ENCODE measurements around the gene KCNJ3. TPM values are rescaled to one million over a fixed set of nuclear protein-coding genes. Genes with fewer than 3 reads are reported as not detected.

The KCNJ3 gene, protein sequence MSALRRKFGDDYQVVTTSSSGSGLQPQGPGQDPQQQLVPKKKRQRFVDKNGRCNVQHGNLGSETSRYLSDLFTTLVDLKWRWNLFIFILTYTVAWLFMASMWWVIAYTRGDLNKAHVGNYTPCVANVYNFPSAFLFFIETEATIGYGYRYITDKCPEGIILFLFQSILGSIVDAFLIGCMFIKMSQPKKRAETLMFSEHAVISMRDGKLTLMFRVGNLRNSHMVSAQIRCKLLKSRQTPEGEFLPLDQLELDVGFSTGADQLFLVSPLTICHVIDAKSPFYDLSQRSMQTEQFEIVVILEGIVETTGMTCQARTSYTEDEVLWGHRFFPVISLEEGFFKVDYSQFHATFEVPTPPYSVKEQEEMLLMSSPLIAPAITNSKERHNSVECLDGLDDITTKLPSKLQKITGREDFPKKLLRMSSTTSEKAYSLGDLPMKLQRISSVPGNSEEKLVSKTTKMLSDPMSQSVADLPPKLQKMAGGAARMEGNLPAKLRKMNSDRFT
- total RNA-seq (2014; rRNA removed; shearing (Covaris generic)), result not detected in 2 replicates
- polyA plus RNA-seq (2015; cell fraction: cytosol; rRNA removed), result 0.06 TPM in 1 of 2 replicates, not detected in the other
- 0.06 TPM in 1 of 2 replicates, not detected in the other for polyA plus RNA-seq (2015; cell fraction: nucleus; rRNA removed)

DNA sequence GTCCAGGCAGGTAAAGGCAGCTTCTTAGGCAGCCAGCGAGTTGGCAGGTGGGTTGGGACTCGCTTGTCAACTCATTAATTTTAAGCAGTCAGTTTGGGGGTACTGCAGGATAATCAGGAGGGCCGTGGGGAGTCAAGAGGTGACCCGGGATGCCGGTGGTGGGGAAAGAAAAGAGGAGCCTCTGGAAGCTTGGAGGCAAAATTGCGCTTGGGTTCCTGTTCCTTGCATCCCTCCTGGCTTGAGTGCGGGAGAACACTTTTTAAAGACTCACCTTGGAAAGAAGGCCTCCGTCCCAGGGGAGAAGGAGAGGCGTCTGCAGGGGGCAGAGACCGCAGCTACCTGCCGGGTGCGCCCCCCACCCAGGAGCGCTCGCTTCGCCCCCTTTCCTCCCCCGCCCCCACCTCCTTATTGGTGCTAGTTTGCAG is at the start of gene KCNJ3:
KCNJ3 (plus strand) TSS at position 400 of the 425 bp plus-strand sequence. CDS start 81 bp downstream, outside the sequence.
- no peak for DNase-seq (ENCODE audit: low read depth, low spot score)
- in situ Hi-C loops (cut with HindIII; ENCODE audit: low pct_unique_long_range_greater_than_20kb, low sequenced_read_pairs), result no loop called here

DNA sequence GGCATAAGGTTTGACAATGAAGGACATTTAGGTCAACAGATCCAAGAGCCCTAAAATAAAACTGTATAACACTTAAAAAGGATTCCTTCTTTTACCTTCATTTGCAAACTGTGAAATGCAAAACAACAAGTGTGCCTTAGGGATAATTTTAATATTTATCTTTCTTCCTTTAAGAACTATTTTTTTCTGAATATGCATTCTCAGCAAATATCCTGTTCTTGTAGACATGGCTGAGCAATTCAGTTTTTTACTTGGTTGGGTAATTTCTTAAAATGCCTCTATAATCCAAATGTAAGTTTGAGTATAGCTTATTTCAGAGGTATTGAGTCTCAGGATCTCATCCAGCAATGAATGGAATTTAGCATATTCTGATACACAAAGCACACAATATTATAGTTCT is 43.0 kb upstream of the KCNJ3 start:
- in situ Hi-C loops (cut with HindIII; ENCODE audit: low pct_unique_long_range_greater_than_20kb, low sequenced_read_pairs), result no loop called here
- DNase-seq (ENCODE audit: low read depth, low spot score), result no peak

DNA sequence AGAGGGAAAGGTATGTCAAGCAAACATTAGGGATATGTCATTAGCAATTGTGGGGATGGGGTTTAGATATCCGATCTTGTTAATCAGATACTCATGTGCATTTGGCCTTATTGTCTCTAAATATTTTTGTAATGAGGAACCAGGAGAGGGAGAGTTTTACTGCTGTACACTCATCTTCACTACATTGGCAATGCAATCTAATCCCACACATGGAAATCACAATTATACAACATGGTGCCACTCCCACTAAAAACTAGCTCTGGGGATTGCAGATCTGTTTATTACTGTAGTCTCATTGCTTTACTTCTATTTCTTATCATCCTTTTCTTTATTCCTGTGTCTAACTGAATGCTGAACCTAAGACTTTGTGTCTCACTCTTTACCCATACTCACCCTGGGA is 39.6 kb upstream of the KCNJ3 start:
- in situ Hi-C loops (cut with HindIII; ENCODE audit: low pct_unique_long_range_greater_than_20kb, low sequenced_read_pairs), result no loop called here
- DNase-seq (ENCODE audit: low read depth, low spot score), result no peak

DNA sequence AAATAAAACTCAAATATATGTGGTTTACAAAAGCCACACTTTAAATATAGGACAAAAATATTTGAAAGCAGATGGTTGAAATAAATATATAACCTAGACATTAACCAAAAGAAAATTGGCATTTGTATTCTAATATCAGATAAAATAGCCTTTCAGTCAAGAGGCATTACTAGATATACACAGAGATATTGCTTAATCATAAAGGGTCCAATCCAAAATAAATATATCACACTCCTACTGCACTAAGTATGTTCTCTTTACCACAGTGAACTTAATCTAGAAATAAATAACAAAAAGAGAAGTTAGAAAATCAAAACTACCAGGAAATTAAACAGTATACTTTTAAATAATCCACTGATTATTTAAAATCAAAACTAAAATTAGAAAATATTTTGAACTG is 34.2 kb upstream of the KCNJ3 start:
- no peak for DNase-seq (ENCODE audit: low read depth, low spot score)
- in situ Hi-C loops (cut with HindIII; ENCODE audit: low pct_unique_long_range_greater_than_20kb, low sequenced_read_pairs), result no loop called here

DNA sequence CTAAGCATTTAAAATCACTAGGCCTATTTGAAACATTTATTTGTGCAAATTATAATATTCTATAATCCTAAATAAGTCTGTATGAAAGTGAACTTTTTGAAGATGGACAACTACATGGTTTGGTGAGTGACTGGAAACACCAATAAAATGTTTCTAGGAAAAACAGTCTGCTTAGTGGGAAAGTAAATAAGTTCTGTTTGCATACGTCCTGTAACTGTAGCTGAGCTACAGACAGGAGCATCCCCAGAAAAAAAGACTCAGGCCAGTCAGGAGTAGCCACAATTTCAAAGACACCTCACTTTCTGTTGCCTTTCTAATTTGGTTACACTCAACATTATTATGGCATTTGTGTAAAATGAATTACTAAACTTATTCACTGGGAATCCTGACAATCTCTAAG is 28.4 kb upstream of the KCNJ3 start:
- no peak for DNase-seq (ENCODE audit: low read depth, low spot score)
- in situ Hi-C loops (cut with HindIII; ENCODE audit: low pct_unique_long_range_greater_than_20kb, low sequenced_read_pairs), result no loop called here

DNA sequence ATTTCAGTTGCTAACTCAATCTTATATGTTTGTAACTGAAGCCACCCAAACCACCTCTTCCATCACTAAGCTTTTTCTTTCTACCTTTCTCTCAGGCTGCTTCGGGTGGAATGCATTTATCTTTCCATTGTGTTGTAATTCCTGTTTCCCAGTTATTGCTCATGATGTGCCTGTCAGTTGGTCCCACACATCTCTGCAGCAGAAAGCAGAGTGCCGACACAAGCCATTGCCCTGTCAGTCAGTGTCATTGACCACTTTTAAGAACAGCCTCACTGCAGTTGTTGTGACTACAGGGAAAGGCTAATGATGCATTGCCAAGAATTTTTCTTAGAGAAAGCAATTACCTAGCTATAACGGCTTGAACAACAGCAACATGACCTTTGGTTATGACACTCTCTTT is 24.8 kb upstream of the KCNJ3 start:
- no peak for DNase-seq (ENCODE audit: low read depth, low spot score)
- in situ Hi-C loops (cut with HindIII; ENCODE audit: low pct_unique_long_range_greater_than_20kb, low sequenced_read_pairs), result no loop called here

DNA sequence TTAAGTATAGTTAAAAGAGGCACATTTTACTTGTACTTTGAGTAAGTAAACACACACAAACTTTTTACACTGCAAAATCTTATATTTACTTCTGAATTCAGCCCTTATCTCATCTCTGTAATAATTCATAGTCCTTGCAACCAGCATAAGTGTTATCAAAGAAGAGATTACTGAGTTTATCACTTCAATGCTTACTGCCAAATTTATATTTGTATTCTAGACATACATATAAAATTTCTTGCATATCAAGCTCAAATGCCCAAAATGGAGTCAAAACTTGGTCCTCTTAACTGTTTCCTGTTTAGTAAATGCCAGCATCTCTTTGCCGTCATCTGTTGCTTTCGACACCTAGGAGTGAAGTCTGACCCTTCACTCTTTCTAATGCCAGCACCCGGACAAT is 21.1 kb upstream of the KCNJ3 start:
- DNase-seq (ENCODE audit: low read depth, low spot score), result no peak

DNA sequence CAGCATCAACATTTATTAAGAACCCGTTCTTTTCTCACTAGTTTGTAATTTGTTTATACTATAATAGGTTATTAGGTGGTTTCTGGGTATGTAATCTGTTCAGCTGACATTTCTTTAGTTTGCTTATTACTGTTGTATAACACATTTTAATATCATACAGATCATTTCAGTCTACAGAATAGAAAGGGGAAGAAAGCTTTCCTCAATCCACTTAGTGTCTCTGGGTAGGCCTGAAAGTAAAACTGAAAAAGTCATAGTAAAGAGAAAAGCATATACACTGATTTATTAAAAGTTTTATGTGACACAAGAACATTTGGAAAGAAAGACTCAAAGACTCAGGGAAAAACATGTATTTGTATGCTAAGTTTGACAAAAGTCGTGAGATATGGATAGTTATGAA is 16.8 kb upstream of the KCNJ3 start:
- in situ Hi-C loops (cut with HindIII; ENCODE audit: low pct_unique_long_range_greater_than_20kb, low sequenced_read_pairs), result no loop called here

More for the DNA sequence above, 21.1 kb upstream of the KCNJ3 start:
- in situ Hi-C loops (cut with HindIII; ENCODE audit: low pct_unique_long_range_greater_than_20kb, low sequenced_read_pairs), result no loop called here

DNA sequence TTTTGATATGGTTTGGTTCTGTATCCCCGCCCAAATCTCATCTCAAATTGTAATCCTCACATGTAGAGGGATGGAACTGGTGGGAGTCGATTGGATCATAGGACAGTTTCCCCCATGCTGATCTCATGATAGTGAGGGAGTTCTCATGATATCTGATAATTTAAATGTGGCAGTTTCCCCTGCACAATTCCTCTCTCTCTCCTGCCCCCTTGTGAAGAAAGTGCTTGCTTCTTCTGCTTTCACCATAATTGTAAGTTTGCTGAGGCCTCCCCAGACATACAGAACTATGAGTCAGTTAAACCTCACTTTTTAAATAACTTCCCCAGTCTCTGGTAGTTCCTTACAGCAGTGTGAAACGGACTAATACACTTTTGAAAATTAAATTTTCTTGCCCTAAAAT is 12.3 kb upstream of the KCNJ3 start:
- peak; percentile 33 for DNase-seq (ENCODE audit: low read depth, low spot score)

More for the DNA sequence above, 16.8 kb upstream of the KCNJ3 start:
- DNase-seq (ENCODE audit: low read depth, low spot score), result no peak

DNA sequence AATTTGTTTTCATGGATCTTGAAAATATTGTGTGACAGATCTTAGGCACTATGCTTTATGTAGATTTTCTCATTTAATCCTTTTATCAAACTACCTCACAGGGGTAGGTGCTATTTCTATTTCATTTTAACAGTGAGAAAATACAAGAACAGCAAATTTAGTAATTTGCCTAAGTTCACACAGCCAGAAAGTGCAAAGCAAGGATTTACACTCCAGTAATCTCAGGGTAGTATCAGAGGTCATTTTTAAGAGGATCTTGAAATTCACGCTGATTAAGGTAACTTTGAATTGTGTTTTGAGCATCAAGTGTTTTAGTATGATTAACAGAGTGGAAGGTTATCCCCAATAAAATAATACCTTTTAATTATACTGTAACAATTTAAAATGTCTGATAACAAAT is 10.1 kb upstream of the KCNJ3 start:
- in situ Hi-C loops (cut with HindIII; ENCODE audit: low pct_unique_long_range_greater_than_20kb, low sequenced_read_pairs), result no loop called here
- DNase-seq (ENCODE audit: low read depth, low spot score), result no peak

More for the DNA sequence above, 12.3 kb upstream of the KCNJ3 start:
- in situ Hi-C loops (cut with HindIII; ENCODE audit: low pct_unique_long_range_greater_than_20kb, low sequenced_read_pairs), result no loop called here

DNA sequence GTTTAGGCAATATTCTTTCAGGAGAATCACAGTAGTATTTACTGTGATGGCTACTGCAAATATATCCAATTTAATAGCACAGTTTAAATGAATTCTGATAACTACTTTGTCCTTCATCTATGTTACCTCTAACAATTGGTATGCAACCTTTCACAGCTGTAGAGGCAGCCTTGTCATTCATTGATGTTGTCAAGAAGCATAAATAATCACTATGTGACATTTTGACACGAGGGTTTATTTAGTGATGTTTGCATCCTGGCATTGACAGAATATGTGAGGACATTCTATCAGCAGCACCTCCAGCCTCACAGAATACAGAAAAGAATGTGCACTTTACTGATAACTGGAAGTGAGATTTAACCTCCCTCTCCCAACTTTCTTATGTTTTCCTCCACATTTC is 9.3 kb upstream of the KCNJ3 start:
- DNase-seq (ENCODE audit: low read depth, low spot score), result no peak
- in situ Hi-C loops (cut with HindIII; ENCODE audit: low pct_unique_long_range_greater_than_20kb, low sequenced_read_pairs), result no loop called here

DNA sequence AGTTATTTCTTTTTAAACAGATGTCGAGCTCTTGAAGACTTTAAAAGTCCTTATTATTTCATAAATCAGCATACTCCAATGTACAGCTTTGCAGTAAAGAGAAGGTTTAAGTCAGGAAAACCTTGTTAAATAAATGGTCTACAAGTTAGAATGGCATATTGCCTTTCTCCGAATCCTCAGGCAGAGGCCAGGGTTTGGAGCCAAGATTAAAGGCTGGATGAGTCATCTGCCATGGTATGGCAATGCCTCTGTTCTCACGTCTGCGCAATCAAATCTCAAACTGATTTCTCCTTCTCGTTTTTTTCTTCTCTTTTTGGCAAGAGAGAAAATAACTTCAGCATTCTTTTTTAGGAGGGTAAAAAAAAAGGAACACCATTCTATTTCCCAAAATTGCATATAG is 5.6 kb upstream of the KCNJ3 start:
- no peak for DNase-seq (ENCODE audit: low read depth, low spot score)
- in situ Hi-C loops (cut with HindIII; ENCODE audit: low pct_unique_long_range_greater_than_20kb, low sequenced_read_pairs), result no loop called here

DNA sequence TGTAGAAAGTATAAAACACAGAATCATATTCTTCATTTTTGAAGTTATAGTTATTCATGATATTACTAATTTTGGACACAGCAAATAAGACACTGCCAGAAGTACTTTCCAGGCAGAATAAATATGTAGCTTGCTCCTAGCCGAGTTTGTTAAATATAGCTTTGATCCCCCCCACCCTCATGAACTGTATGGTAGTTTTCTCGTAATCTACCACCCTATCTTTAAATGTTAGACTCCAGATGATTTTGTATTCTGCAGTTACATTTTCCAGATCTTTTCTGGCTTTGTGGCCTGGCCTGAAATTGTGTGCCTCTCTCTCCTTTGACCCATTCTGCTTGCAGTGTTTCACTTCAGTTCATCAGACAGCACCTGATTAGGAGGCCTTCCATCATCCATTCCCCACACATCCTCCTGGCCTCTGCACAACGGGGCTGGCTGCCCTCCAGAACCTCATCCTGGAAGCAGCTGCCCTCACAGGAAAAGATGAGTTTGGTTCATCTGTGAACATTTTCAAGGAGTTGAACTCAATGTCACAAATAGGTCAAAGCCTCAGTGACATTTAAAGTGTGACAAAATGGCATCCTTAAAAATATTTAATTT is 4.7 kb upstream of the KCNJ3 start:
- in situ Hi-C loops (cut with HindIII; ENCODE audit: low pct_unique_long_range_greater_than_20kb, low sequenced_read_pairs), result no loop called here
- DNase-seq (ENCODE audit: low read depth, low spot score), result no peak

DNA sequence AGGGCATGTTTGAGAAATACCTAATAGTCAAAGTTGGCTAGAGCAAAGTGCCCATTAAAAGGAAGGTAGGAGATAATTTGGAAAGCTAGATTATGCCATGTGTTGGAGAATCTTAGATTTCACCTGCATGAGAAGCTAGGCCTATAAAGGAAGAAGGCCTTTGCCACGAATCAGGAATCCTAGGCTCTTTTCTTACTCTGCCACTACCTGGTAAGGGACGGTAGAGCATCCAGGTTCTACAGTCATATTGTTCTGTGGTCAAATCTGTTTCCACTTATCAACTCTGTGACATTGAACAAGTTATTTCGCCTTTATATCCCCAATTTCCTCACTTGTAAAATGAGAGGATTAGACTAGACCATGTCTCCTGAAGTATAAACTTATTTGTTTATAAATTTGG is 3.6 kb upstream of the KCNJ3 start:
- DNase-seq (ENCODE audit: low read depth, low spot score), result no peak
- in situ Hi-C loops (cut with HindIII; ENCODE audit: low pct_unique_long_range_greater_than_20kb, low sequenced_read_pairs), result no loop called here

DNA sequence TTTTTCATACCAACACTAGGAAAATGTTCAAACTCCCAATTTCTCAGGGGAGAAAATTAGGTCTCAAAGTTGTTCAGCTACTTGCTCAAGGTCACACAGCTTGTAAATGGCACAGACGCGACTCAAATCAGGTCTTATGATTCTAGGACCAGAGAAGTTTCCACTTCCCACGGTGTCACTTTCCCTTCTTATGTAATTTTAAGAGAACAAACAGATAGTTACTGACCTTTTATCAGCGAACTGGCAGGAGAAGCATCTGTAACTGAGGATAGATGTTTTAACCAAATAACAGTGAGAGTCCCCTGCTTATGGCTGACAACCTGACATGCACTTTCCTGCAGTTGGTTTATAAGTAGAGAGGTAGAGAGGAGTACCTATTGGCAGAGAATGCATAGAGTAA is 2.1 kb upstream of the KCNJ3 start:
- no peak for DNase-seq (ENCODE audit: low read depth, low spot score)
- in situ Hi-C loops (cut with HindIII; ENCODE audit: low pct_unique_long_range_greater_than_20kb, low sequenced_read_pairs), result no loop called here

DNA sequence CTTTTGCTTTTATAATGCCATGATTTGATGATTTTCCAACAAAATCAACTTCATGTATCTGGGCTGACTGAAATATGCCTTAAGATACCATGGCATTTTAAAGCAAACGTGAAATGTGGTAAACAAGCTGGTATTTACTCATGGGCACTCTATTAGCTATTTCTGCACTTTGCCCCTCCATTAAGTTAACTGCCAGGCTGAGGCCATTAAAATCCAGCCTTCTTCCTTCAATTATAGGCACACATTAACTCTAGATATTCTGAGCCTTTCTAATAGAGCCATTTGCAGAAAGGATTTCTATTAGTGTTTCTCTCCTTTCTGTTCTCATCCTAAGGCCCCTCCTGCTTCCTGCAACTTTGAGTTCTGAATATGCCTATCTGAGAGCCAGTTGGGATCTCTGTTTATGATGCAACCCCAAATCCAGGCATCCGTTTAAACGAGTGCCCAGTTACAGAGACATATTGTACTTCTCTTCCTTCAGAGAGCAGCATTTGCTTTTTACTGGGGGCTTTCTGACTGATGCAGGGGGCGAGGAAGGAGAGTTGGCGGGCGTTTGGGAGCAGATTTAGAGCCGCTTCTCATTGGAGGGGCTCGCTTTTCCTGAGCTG is 1.6 kb upstream of the KCNJ3 start:
- in situ Hi-C loops (cut with HindIII; ENCODE audit: low pct_unique_long_range_greater_than_20kb, low sequenced_read_pairs), result no loop called here

DNA sequence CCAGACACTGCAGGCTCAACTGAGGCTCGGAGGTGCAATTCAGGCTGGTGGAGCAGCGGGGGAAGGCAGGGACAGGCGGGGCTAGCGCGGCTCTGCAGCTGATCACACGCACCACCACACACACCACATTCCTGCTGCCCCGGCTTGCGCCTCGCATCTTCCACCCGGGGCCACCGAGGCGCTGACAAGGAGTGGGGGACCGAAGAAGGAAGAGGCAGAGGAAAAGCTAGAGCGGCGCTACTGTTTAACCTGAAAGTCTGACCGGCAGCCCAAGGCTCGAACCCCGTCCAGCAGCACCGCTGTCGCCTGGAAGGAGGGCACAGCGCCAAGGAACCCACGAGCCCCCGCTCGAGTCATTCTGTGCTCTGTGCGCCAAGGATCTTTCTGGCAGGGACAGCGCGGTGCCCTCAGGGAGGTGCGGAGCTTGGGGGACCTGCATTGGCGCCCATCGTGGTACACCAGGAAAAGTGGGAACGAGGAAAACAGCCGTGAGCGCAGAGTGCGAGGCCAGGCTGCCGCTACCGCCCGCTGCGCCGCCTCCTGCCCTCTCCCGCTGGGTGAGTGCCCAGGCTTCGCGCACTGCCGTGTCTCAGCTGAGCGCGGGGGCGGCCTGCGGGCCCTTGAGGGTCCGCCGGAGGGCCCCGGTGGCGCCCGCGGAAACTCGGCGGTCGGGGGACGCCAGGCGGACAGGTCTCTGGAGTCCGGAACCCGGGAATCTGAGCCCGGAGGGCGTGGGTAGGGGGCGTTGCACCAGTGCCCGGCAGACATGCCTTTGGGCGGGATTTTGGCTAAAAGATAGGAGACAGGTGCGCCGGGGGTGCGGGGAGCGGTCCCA is 860 bp upstream of the KCNJ3 start:
- in situ Hi-C loops (cut with HindIII; ENCODE audit: low pct_unique_long_range_greater_than_20kb, low sequenced_read_pairs), result no loop called here
- DNase-seq (ENCODE audit: low read depth, low spot score), result no peak

More for the DNA sequence above, 1.6 kb upstream of the KCNJ3 start:
- DNase-seq (ENCODE audit: low read depth, low spot score), result no peak
